CD4-positive, CD25-positive, alpha-beta regulatory T cell (primary cell): ENCODE data around the gene WRAP73. TPM values are rescaled to one million over a fixed set of nuclear protein-coding genes. Genes with fewer than 3 reads are reported as not detected.

Experiments used
- ATAC-seq, 2 donors: fragments of 150-1000 bp; cut with Tn5 transposase; one replicate each; pipeline ENCODE4 v1.10.0; 2021; ENCODE audit warnings: low read depth in 2 of 2, moderate number of reproducible peaks in 2 of 2, moderate library complexity in 1 of 2
- DNase-seq, 3 donors: peaks; one replicate each; pipeline versions ENCODE4 v3.0.0 to v3.0.0-alpha.2; 2012 to 2022; ENCODE audit warnings: mixed read lengths in 1 of 3
- H3K27ac ChIP-seq: one replicate; pipeline ENCODE4 v1.7.0; 2013; ENCODE audit warnings: mild to moderate bottlenecking, low read length; ENCODE audit not compliant: insufficient read depth, poor library complexity, severe bottlenecking
- H3K27me3 ChIP-seq: one replicate; pipeline ENCODE4 v1.7.0; 2013; ENCODE audit warnings: low read length; ENCODE audit not compliant: control insufficient read depth, insufficient read depth
- H3K36me3 ChIP-seq: one replicate; pipeline ENCODE4 v1.7.0; 2013; ENCODE audit warnings: mild to moderate bottlenecking, low read length, moderate library complexity; ENCODE audit not compliant: control insufficient read depth, insufficient read depth
- H3K4me1 ChIP-seq: 2 replicates; pipeline ENCODE4 v1.7.0; 2013; ENCODE audit warnings: mild to moderate bottlenecking, low read length; ENCODE audit not compliant: insufficient read depth, control insufficient read depth, poor library complexity, severe bottlenecking
- H3K4me3 ChIP-seq: one replicate; pipeline ENCODE4 v1.7.0; 2013; ENCODE audit warnings: low read depth, mild to moderate bottlenecking, low read length, moderate library complexity
- H3K9me3 ChIP-seq, 2 experiments: 1 replicate in 1 of 2; 2 replicates in 1 of 2; pipeline ENCODE4 v1.7.0; 2013; ENCODE audit warnings: low read length in 2 of 2, mild to moderate bottlenecking in 1 of 2, moderate library complexity in 1 of 2; ENCODE audit not compliant: control insufficient read depth in 2 of 2
- H3K27ac Mint-ChIP-seq, 3 donors: one replicate each; pipeline ENCODE4 v1.8.0; 2020 to 2022; ENCODE audit warnings: mild to moderate bottlenecking in 3 of 3, mixed read lengths in 3 of 3, moderate library complexity in 2 of 3
- H3K27me3 Mint-ChIP-seq: one replicate; pipeline ENCODE4 v1.8.0; 2022; ENCODE audit warnings: mild to moderate bottlenecking, mixed read lengths
- H3K36me3 Mint-ChIP-seq: one replicate; pipeline ENCODE4 v1.8.0; 2020; ENCODE audit warnings: mixed read lengths
- H3K4me1 Mint-ChIP-seq, 4 donors: one replicate each; pipeline ENCODE4 v1.8.0; 2020 to 2022; ENCODE audit warnings: mixed read lengths in 4 of 4, mild to moderate bottlenecking in 1 of 4
- H3K4me3 Mint-ChIP-seq, 4 donors: one replicate each; pipeline ENCODE4 v1.8.0; 2020 to 2022; ENCODE audit warnings: mild to moderate bottlenecking in 4 of 4, mixed read lengths in 4 of 4, moderate library complexity in 3 of 4
- H3K9me3 Mint-ChIP-seq, 7 donors: one replicate each; pipeline ENCODE4 v1.8.0; 2020 to 2022; ENCODE audit warnings: mixed read lengths in 7 of 7, mild to moderate bottlenecking in 3 of 7, moderate library complexity in 2 of 7
- polyA plus RNA-seq, 4 donors: library from polyadenylated mRNA; unstranded; fragments of 300-500 nt; fragmentation: Illumina TruSeq; gene quantifications; one replicate each; pipeline ENCODE4 v1.2.3, GENCODE V29; 2021
- total RNA-seq: library from RNA; stranded (reverse); gene quantifications from one replicate; pipeline ENCODE4 v1.2.3, GENCODE V29; 2022

Gene WRAP73
- total and polyA plus RNA-seq, 5 donors from 2014 or later: 27.9 to 37.1 (median 36.4) TPM

GRCh38 chr1:3617806-3618345, 32.0 kb downstream of the WRAP73 start:
- Histone ChIP-seq H3K27ac (no peak overlapping the region), H3K27me3 (no peaks in the 10 kb centered on the region), H3K4me3 (no peak overlapping the region), H3K4me1 (peaks cover 9% of the 10 kb centered on the region), H3K36me3 (no peaks in the 10 kb centered on the region), H3K9me3 (no peaks in the 10 kb centered on the region)
- peaks cover 5 to 29% (median 12%) of the 10 kb centered on the region in 4 donors for H3K4me1 Mint-ChIP-seq
- H3K36me3 Mint-ChIP-seq: no peaks in the 10 kb centered on the region
- DNase-seq (no peak), ATAC-seq (no peak)
- peaks cover 13% of the 10 kb centered on the region for H3K27me3 Mint-ChIP-seq
- H3K4me3 Mint-ChIP-seq: no peak overlapping the region
- H3K9me3 Mint-ChIP-seq: peaks cover 0 to 3% (median 0%) of the 10 kb centered on the region in 7 donors
- H3K27ac Mint-ChIP-seq: peak overlapping the region in 1 of 3 donors; percentile 13

- Histone ChIP-seq H3K4me1 (peaks cover 7% of the 10 kb centered on the region), H3K27ac (no peak overlapping the region), H3K27me3 (no peaks in the 10 kb centered on the region), H3K36me3 (no peaks in the 10 kb centered on the region), H3K9me3 (no peaks in the 10 kb centered on the region), H3K4me3 (no peak overlapping the region)
- no peak overlapping the region for H3K27ac Mint-ChIP-seq
- H3K4me1 Mint-ChIP-seq: peaks cover 5 to 24% (median 9%) of the 10 kb centered on the region in 4 donors
- H3K27me3 Mint-ChIP-seq: peaks cover 19% of the 10 kb centered on the region
- ATAC-seq (no peak), DNase-seq (no peak)
- H3K36me3 Mint-ChIP-seq: no peaks in the 10 kb centered on the region
- no peak overlapping the region for H3K4me3 Mint-ChIP-seq
- peaks cover 0 to 3% (median 0%) of the 10 kb centered on the region in 7 donors for H3K9me3 Mint-ChIP-seq
These were observed 33.0 kb downstream of the WRAP73 start for GRCh38 chr1:3616861-3617260.

GRCh38 chr1:3614755-3615742, 34.9 kb downstream of the WRAP73 start:
- no peak for ATAC-seq
- Mint-ChIP-seq H3K4me3 (no peak overlapping the region), H3K36me3 (no peaks in the 10 kb centered on the region), H3K4me1 (peaks cover 0 to 20% (median 5%) of the 10 kb centered on the region in 4 donors), H3K27me3 (peaks cover 24% of the 10 kb centered on the region), H3K9me3 (peaks cover 0 to 3% (median 0%) of the 10 kb centered on the region in 7 donors), H3K27ac (peak overlapping the region in 1 of 3 donors; percentile 46)
- Histone ChIP-seq H3K27me3 (no peaks in the 10 kb centered on the region), H3K4me1 (peaks cover 21% of the 10 kb centered on the region), H3K27ac (no peak overlapping the region), H3K4me3 (no peak overlapping the region), H3K9me3 (no peaks in the 10 kb centered on the region), H3K36me3 (no peaks in the 10 kb centered on the region)
- DNase-seq: no peak

- no peaks in the 10 kb centered on the region for H3K9me3 ChIP-seq
- DNase-seq (no peak), ATAC-seq (no peak)
- Mint-ChIP-seq H3K36me3 (no peaks in the 10 kb centered on the region), H3K9me3 (peaks cover 0 to 3% (median 0%) of the 10 kb centered on the region in 7 donors), H3K4me1 (peaks cover 0 to 16% (median 0%) of the 10 kb centered on the region in 4 donors), H3K4me3 (peak overlapping the region in 3 of 4 donors; percentile 58 to 80 (median 70)), H3K27ac (no peak overlapping the region), H3K27me3 (peaks cover 39% of the 10 kb centered on the region)
- peaks cover 16% of the 10 kb centered on the region for H3K4me1 ChIP-seq
- H3K4me3 ChIP-seq: no peak overlapping the region
- H3K27ac ChIP-seq: no peak overlapping the region
- no peaks in the 10 kb centered on the region for H3K36me3 ChIP-seq
- H3K27me3 ChIP-seq: no peaks in the 10 kb centered on the region
These were observed 37.8 kb downstream of the WRAP73 start for GRCh38 chr1:3612123-3612522.

- Mint-ChIP-seq H3K4me1 (peaks cover 0 to 16% (median 0%) of the 10 kb centered on the region in 4 donors), H3K36me3 (no peaks in the 10 kb centered on the region), H3K27me3 (peaks cover 41% of the 10 kb centered on the region), H3K9me3 (peaks cover 0 to 3% (median 0%) of the 10 kb centered on the region in 7 donors), H3K4me3 (peak within 1 kb of the TSS; percentile 56 to 80 (median 64)), H3K27ac (no peak within 1 kb of the TSS)
- Histone ChIP-seq H3K36me3 (no peaks in the 10 kb centered on the region), H3K27me3 (no peaks in the 10 kb centered on the region), H3K4me1 (peaks cover 16% of the 10 kb centered on the region), H3K4me3 (no peak within 1 kb of the TSS), H3K9me3 (no peaks in the 10 kb centered on the region), H3K27ac (no peak within 1 kb of the TSS)
- ATAC-seq (peak in 1 of 2 donors; percentile 46), DNase-seq (peak in 1 of 3 donors; percentile 53)
These were observed 38.5 kb downstream of the WRAP73 start, which contains the start of gene MEGF6 for GRCh38 chr1:3611170-3612019. Gene MEGF6, minus strand, starts transcription at chr1:3611508. Its CDS starts 240 bp downstream, at chr1:3611268.

- H3K36me3 Mint-ChIP-seq: no peaks in the 10 kb centered on the region
- H3K36me3 ChIP-seq: no peaks in the 10 kb centered on the region
- ATAC-seq: no peak
- no peak overlapping the region for H3K27ac Mint-ChIP-seq
- peaks cover 0 to 16% (median 0%) of the 10 kb centered on the region in 4 donors for H3K4me1 Mint-ChIP-seq
- no peak overlapping the region for H3K27ac ChIP-seq
- H3K4me3 Mint-ChIP-seq: peak overlapping the region in 3 of 4 donors; percentile 56 to 75 (median 71)
- H3K9me3 Mint-ChIP-seq: peaks cover 0 to 3% (median 0%) of the 10 kb centered on the region in 7 donors
- H3K27me3 Mint-ChIP-seq: peaks cover 41% of the 10 kb centered on the region
- no peak for DNase-seq
- H3K4me3 ChIP-seq: no peak overlapping the region
- no peaks in the 10 kb centered on the region for H3K27me3 ChIP-seq
- peaks cover 16% of the 10 kb centered on the region for H3K4me1 ChIP-seq
- no peaks in the 10 kb centered on the region for H3K9me3 ChIP-seq
These were observed 39.3 kb downstream of the WRAP73 start for GRCh38 chr1:3610527-3611169.
